RWPE1 (cell line): Measurements from ENCODE around the gene LARP4B.

Source experiments
- CTCF ChIA-PET: fragments of 350-600 bp; sonication (Branson Sonifier 250); formaldehyde crosslinking; extraction: SDS; loops from one replicate; lab custom pipeline; 2021; lab: Yijun Ruan, JAX
- POLR2A ChIA-PET: fragments of 400-600 bp; formaldehyde crosslinking; extraction: SDS; loops from one replicate; lab custom pipeline; 2020; ENCODE audit warnings: antibody characterized with exemption; ENCODE audit not compliant: low non-redundant PET; lab: Yijun Ruan, JAX
- DNase-seq: peaks from one replicate; pipeline ENCODE4 v3.0.0; 2012; ENCODE audit warnings: low spot score
- H3K27ac ChIP-seq: fragments of 450-650 bp; 2 replicates; pipeline ENCODE4 v1.5.1; 2017
- TF ChIP-seq, protein P1 (sequence below): fragments of 450-650 bp; conservative IDR thresholded peaks from 2 replicates; pipeline ENCODE4 v1.5.1; 2017; ENCODE audit warnings: low read depth, mild to moderate bottlenecking

The LARP4B gene

GRCh38 chr10:909831-910230, 21.7 kb downstream of the LARP4B start:
- H3K27ac ChIP-seq = no peak overlapping the region

GRCh38 chr10:905972-906371, 25.5 kb downstream of the LARP4B start:
- ChIA-PET POLR2A (no interaction called here), CTCF (no interaction called here)

More at GRCh38 chr10:909831-910230, 21.7 kb downstream of the LARP4B start:
- no peak for DNase-seq
- TF ChIP-seq, protein P1, sequence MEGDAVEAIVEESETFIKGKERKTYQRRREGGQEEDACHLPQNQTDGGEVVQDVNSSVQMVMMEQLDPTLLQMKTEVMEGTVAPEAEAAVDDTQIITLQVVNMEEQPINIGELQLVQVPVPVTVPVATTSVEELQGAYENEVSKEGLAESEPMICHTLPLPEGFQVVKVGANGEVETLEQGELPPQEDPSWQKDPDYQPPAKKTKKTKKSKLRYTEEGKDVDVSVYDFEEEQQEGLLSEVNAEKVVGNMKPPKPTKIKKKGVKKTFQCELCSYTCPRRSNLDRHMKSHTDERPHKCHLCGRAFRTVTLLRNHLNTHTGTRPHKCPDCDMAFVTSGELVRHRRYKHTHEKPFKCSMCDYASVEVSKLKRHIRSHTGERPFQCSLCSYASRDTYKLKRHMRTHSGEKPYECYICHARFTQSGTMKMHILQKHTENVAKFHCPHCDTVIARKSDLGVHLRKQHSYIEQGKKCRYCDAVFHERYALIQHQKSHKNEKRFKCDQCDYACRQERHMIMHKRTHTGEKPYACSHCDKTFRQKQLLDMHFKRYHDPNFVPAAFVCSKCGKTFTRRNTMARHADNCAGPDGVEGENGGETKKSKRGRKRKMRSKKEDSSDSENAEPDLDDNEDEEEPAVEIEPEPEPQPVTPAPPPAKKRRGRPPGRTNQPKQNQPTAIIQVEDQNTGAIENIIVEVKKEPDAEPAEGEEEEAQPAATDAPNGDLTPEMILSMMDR = no peak
- CTCF ChIA-PET = interaction anchor here (0.6 kb wide), 1 partner anchor 32 kb away, joined by 3 read pairs; no protein-coding TSS in a partner anchor
- POLR2A ChIA-PET = no interaction called here

DNA sequence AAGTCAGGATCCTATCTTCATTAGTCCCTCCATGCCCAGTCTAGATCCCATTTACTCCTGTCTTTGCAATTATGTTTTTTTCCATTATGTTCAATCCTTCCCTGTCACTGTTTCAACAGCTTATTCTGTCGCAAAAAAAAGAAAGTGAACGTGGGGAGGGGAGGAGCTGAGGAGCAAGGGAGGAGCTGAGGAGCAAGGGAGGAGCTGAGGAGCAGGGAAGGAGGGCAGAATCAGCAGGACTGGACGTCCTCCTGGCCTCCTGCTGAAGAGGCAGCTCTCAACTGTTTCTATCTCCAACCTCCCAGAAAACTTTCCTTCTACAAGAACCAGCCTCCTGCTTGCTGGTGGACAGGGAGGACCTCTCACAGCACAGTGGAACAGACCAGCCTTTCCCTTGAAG, 26.0 kb downstream of the LARP4B start:
- ChIA-PET POLR2A (interaction anchor here (0.6 kb wide), 1 partner anchor 77 kb away, joined by 3 read pairs; no protein-coding TSS in a partner anchor), CTCF (interaction anchor here (0.6 kb wide), 1 partner anchor 25 kb away, joined by 3 read pairs; no protein-coding TSS in a partner anchor)
- no peak for DNase-seq
- no peak overlapping the region for H3K27ac ChIP-seq
- TF ChIP-seq, protein P1 = no peak

More at GRCh38 chr10:905972-906371, 25.5 kb downstream of the LARP4B start:
- TF ChIP-seq, protein P1 = no peak
- DNase-seq = no peak
- H3K27ac ChIP-seq = no peak overlapping the region

GRCh38 chr10:904403-904802, 27.1 kb downstream of the LARP4B start:
- TF ChIP-seq, protein P1 = no peak
- ChIA-PET CTCF (no interaction called here), POLR2A (no interaction called here)
- no peak for DNase-seq
- H3K27ac ChIP-seq = no peak overlapping the region

- TF ChIP-seq, protein P1 = no peak
- ChIA-PET POLR2A (no interaction called here), CTCF (no interaction called here)
- H3K27ac ChIP-seq = no peak overlapping the region
- no peak for DNase-seq
Measured at GRCh38 chr10:898141-898540, 33.4 kb downstream of the LARP4B start.

GRCh38 chr10:896982-897381, 34.5 kb downstream of the LARP4B start:
- DNase-seq = no peak
- TF ChIP-seq, protein P1 = no peak
- ChIA-PET CTCF (interaction anchor here (0.6 kb wide), 1 partner anchor 114 kb away, joined by 3 read pairs; no protein-coding TSS in a partner anchor), POLR2A (no interaction called here)
- H3K27ac ChIP-seq = no peak overlapping the region
